Measurements from ENCODE around the gene ACIN1.

ACIN1 gene

GRCh38 chr14:23049011-23049410, 45.9 kb downstream of the ACIN1 start:
- Histone ChIP-seq H3K27me3 (ENCODE audit: insufficient read depth, low read depth) (no peaks in the 10 kb centered on the region), H3K27ac (no peak overlapping the region), H2AFZ (ENCODE audit: low read depth) (no peak overlapping the region), H3K4me1 (ENCODE audit: low read depth, poor library complexity, severe bottlenecking) (no peaks in the 10 kb centered on the region), H4K20me1 (ENCODE audit: insufficient read depth) (no peaks in the 10 kb centered on the region), H3K9ac (no peak overlapping the region), H3K4me2 (no peak overlapping the region), H3K36me3 (ENCODE audit: insufficient read depth) (no peaks in the 10 kb centered on the region), H3K79me2 (ENCODE audit: insufficient read depth, low read depth) (no peaks in the 10 kb centered on the region), H3K4me3 (IDR thresholded peaks at IDR 0.05; ENCODE audit: insufficient read depth, low read depth, low read length) (no peak overlapping the region)
- TF ChIP-seq, protein P1, sequence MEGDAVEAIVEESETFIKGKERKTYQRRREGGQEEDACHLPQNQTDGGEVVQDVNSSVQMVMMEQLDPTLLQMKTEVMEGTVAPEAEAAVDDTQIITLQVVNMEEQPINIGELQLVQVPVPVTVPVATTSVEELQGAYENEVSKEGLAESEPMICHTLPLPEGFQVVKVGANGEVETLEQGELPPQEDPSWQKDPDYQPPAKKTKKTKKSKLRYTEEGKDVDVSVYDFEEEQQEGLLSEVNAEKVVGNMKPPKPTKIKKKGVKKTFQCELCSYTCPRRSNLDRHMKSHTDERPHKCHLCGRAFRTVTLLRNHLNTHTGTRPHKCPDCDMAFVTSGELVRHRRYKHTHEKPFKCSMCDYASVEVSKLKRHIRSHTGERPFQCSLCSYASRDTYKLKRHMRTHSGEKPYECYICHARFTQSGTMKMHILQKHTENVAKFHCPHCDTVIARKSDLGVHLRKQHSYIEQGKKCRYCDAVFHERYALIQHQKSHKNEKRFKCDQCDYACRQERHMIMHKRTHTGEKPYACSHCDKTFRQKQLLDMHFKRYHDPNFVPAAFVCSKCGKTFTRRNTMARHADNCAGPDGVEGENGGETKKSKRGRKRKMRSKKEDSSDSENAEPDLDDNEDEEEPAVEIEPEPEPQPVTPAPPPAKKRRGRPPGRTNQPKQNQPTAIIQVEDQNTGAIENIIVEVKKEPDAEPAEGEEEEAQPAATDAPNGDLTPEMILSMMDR (conservative IDR thresholded peaks at IDR 0.05; ENCODE audit: low read depth, low read length): no peak

GRCh38 chr14:23047751-23048693, 46.9 kb downstream of the ACIN1 start:
- Histone ChIP-seq H3K79me2 (ENCODE audit: insufficient read depth, low read depth) (no peaks in the 10 kb centered on the region), H3K27me3 (ENCODE audit: insufficient read depth, low read depth) (no peaks in the 10 kb centered on the region), H3K4me3 (IDR thresholded peaks at IDR 0.05; ENCODE audit: insufficient read depth, low read depth, low read length) (no peak overlapping the region), H3K4me2 (no peak overlapping the region), H3K9ac (no peak overlapping the region), H4K20me1 (ENCODE audit: insufficient read depth) (no peaks in the 10 kb centered on the region), H2AFZ (ENCODE audit: low read depth) (no peak overlapping the region), H3K36me3 (ENCODE audit: insufficient read depth) (no peaks in the 10 kb centered on the region), H3K27ac (no peak overlapping the region), H3K4me1 (ENCODE audit: low read depth, poor library complexity, severe bottlenecking) (no peaks in the 10 kb centered on the region)
- TF ChIP-seq, protein P1 (conservative IDR thresholded peaks at IDR 0.05; ENCODE audit: low read depth, low read length): no peak

DNA sequence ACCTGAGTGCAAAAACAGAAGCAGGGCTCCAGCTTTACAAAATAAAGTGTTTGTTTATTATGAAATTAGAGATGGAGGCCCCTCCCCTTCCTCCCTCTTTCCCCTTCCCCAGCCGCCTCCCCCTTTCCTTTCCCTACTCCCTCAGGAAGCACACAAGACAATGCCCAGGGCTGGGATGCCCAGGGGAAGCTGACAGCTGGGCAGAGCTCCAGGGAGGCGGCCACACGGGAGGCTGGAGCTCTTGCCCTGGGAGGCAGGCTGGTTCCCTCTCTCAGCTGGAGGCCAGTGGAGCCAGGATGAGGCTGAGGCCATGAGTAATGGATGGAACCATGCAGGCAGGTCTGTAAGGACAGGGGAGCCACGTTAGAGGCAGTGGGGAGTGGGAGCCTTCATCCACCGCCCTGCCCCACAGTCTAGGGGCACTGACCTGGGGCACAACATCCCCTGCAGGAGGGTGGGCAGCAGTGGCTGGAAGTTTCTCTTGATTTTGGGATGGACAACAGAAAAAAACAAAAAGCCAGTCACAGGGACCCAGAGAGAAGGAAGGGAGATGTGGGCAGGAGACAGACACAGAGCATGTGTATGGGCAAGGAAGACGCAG, 47.8 kb downstream of the ACIN1 start:
- Histone ChIP-seq H3K4me1 (ENCODE audit: low read depth, poor library complexity, severe bottlenecking) (no peaks in the 10 kb centered on the region), H3K4me2 (no peak overlapping the region), H2AFZ (ENCODE audit: low read depth) (no peak overlapping the region), H3K9ac (no peak overlapping the region), H3K79me2 (ENCODE audit: insufficient read depth, low read depth) (no peaks in the 10 kb centered on the region), H3K27ac (no peak overlapping the region), H4K20me1 (ENCODE audit: insufficient read depth) (no peaks in the 10 kb centered on the region), H3K4me3 (IDR thresholded peaks at IDR 0.05; ENCODE audit: insufficient read depth, low read depth, low read length) (no peak overlapping the region), H3K36me3 (ENCODE audit: insufficient read depth) (no peaks in the 10 kb centered on the region), H3K27me3 (ENCODE audit: insufficient read depth, low read depth) (no peaks in the 10 kb centered on the region)
- TF ChIP-seq, protein P1 (conservative IDR thresholded peaks at IDR 0.05; ENCODE audit: low read depth, low read length): no peak

DNA sequence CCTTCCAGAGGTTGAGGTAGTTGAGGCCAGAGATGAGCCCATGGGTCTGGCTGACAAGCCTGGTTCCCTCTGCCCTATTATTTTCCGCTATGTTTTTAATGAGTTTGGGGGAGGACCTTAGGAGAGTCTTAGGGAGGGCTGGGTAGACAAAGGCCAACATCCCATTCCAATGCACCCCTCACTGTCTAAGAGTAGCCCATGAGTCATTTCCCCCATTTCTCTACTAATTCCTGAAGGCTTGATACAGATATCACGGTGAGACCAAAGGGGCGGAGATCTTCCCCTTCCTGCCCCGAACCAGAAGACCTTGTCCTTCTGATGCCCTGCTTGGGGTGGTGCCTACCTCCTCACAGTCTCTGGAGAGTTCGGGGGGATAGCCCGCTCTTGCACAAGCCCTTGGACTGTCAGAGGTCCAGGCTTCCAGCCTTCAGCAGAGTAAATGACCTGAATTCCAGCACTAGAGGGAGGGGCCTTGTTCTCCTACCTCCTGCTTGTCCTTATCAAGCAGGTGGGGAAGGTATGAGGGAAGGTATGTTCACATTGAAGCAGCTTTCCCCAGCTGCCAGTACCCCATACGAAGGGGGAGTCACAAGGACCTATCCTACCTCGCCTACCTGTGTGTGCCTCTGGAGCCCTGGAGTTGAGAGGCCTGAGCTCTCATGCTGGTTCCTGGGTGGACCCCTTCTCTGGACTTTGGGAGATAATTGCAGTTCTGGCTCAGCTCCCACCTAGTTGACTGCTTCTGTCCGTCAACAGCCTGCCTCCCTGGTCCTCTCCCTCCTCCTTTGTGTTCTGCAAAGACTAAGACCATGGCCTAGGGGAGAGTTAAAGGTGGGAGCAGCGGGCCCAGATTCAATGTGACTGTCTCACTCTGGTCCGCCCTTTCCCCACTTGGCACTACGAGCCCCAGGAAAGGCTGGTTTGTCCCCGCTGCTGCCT, 49.2 kb downstream of the ACIN1 start:
- no peaks in the 10 kb centered on the region for H3K27me3 ChIP-seq (ENCODE audit: insufficient read depth, low read depth)
- H4K20me1 ChIP-seq (ENCODE audit: insufficient read depth): no peaks in the 10 kb centered on the region
- H3K27ac ChIP-seq: no peak overlapping the region
- H3K4me3 ChIP-seq (IDR thresholded peaks at IDR 0.05; ENCODE audit: insufficient read depth, low read depth, low read length): no peak overlapping the region
- no peak overlapping the region for H2AFZ ChIP-seq (ENCODE audit: low read depth)
- H3K9ac ChIP-seq: no peak overlapping the region
- no peaks in the 10 kb centered on the region for H3K4me1 ChIP-seq (ENCODE audit: low read depth, poor library complexity, severe bottlenecking)
- TF ChIP-seq, protein P1 (conservative IDR thresholded peaks at IDR 0.05; ENCODE audit: low read depth, low read length): no peak
- no peaks in the 10 kb centered on the region for H3K36me3 ChIP-seq (ENCODE audit: insufficient read depth)
- no peaks in the 10 kb centered on the region for H3K79me2 ChIP-seq (ENCODE audit: insufficient read depth, low read depth)
- H3K4me2 ChIP-seq: no peak overlapping the region
